Tibial nerve (tissue), 4 donors: ENCODE data around the gene MYADML2.

Experiments used
- EP300 ChIP-seq, 2 donors: sonication (generic); formaldehyde crosslinking; IDR thresholded peaks; one replicate each; pipeline ENCODE4 v1.6.1; 2017; ENCODE audit warnings: antibody characterized with exemption in 2 of 2, mild to moderate bottlenecking in 1 of 2
- POLR2A ChIP-seq, 2 donors: fragments of 450-650 bp; IDR thresholded peaks; one replicate each; pipeline ENCODE4 v1.6.1; 2017; ENCODE audit warnings: antibody characterized with exemption in 2 of 2, mild to moderate bottlenecking in 2 of 2, moderate library complexity in 2 of 2
- TF ChIP-seq, protein P1 (sequence below), 5 experiments: fragments of 200-600 bp in 3 of 5; fragments of 450-650 bp in 2 of 5; sonication (generic) in 3 of 5; IDR thresholded peaks; one replicate each; pipeline ENCODE4 v1.5.1; 2016 to 2019; ENCODE audit warnings: antibody characterized with exemption in 5 of 5, mild to moderate bottlenecking in 3 of 5, moderate library complexity in 2 of 5

DNA sequence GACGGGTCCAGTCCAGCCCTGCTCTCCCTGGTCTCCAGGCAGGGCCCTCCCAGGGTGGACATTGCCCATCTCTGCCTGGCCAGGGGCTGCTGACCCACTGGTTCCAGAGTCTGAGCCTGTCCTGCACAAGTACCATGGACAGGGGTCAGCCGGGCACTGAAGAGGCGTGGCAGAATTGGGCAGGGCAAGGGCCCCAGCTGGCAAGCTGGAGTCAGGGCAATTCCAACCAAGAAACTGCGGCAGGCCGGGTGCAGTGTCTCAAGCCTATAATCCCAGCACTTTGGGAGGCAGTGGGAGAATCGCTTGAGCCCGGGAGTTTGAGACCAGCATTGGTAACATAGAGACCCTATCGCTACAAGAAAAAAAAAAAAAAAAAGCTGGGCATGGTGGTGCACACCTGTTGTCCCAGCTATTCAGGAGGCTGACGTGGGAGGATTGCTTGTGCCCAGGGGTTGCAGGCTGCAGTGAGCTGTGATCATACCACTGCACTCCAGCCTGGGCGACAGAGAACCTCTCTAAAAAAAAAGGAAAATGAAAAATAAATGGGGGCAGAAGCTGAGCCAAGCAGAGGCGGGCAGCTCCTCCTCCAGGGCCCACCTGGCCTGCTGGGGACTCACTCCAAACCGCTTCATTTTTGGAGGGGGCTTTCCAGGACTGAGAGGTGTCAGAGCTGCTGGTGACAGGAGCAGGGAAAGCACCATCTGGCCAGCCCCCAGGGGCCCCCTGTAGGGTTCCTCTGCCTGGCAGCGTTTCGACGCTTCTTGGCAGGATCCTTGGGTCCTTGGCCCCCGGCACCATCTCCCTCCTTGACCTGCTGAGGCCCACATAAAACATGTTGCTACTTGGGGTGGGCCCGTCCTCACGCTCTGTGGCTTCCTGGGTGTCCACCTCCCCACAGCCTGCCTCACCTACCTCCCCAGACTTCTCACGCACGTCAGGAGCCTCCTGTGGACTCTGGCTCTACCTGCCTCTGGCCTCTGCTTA lies 16.6 kb downstream of the MYADML2 start:
- TF ChIP-seq, protein P1, sequence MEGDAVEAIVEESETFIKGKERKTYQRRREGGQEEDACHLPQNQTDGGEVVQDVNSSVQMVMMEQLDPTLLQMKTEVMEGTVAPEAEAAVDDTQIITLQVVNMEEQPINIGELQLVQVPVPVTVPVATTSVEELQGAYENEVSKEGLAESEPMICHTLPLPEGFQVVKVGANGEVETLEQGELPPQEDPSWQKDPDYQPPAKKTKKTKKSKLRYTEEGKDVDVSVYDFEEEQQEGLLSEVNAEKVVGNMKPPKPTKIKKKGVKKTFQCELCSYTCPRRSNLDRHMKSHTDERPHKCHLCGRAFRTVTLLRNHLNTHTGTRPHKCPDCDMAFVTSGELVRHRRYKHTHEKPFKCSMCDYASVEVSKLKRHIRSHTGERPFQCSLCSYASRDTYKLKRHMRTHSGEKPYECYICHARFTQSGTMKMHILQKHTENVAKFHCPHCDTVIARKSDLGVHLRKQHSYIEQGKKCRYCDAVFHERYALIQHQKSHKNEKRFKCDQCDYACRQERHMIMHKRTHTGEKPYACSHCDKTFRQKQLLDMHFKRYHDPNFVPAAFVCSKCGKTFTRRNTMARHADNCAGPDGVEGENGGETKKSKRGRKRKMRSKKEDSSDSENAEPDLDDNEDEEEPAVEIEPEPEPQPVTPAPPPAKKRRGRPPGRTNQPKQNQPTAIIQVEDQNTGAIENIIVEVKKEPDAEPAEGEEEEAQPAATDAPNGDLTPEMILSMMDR (IDR thresholded peaks at IDR 0.05): no peak
- TF ChIP-seq POLR2A (IDR thresholded peaks at IDR 0.05): no peak
- TF ChIP-seq EP300 (IDR thresholded peaks at IDR 0.05): no peak
